ENCODE data around the gene ABCF2. TPM values are rescaled to one million over a fixed set of nuclear protein-coding genes. Genes with fewer than 3 reads are reported as not detected.

The ABCF2 gene
- total RNA-seq, 4 donors from 2014 or later, result 27.0 to 44.7 (median 40.5) TPM

DNA sequence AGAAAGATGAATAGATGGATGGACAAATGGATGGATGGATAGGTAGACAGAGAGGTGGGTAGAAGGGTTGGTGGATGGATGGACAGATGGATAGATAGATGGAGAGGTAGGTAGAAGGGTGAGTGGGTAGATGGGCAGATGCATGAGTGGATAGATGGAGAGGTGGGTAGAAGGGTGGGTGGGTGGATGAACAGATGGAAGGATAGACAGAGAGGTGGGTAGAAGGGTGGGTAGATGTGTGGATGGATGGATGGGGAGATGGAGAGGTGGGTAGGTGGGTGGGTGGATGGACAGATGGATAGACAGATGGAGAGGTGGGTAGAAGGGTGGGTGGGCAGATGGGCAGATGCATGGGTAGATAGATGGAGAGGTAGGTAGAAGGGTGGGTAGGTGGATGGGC lies 29.1 kb downstream of the ABCF2 start:
- H3K4me3 ChIP-seq, result no peak overlapping the region
- H3K27me3 ChIP-seq, result peaks cover 0 to 34% (median 0%) of the 10 kb centered on the region in 4 donors
- no peaks in the 10 kb centered on the region for H3K9me3 ChIP-seq
- no peak for DNase-seq
- TF ChIP-seq, protein P1, sequence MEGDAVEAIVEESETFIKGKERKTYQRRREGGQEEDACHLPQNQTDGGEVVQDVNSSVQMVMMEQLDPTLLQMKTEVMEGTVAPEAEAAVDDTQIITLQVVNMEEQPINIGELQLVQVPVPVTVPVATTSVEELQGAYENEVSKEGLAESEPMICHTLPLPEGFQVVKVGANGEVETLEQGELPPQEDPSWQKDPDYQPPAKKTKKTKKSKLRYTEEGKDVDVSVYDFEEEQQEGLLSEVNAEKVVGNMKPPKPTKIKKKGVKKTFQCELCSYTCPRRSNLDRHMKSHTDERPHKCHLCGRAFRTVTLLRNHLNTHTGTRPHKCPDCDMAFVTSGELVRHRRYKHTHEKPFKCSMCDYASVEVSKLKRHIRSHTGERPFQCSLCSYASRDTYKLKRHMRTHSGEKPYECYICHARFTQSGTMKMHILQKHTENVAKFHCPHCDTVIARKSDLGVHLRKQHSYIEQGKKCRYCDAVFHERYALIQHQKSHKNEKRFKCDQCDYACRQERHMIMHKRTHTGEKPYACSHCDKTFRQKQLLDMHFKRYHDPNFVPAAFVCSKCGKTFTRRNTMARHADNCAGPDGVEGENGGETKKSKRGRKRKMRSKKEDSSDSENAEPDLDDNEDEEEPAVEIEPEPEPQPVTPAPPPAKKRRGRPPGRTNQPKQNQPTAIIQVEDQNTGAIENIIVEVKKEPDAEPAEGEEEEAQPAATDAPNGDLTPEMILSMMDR (IDR thresholded peaks at IDR 0.05), result no peak
- no peak for TF ChIP-seq POLR2A (IDR thresholded peaks at IDR 0.05)
- intact Hi-C loops (cut with DNase I), result no loop called here
- peaks cover 0 to 9% (median 0%) of the 10 kb centered on the region in 3 donors for H3K4me1 ChIP-seq
- no peak overlapping the region for H3K27ac ChIP-seq
- no peaks in the 10 kb centered on the region for H3K36me3 ChIP-seq

DNA sequence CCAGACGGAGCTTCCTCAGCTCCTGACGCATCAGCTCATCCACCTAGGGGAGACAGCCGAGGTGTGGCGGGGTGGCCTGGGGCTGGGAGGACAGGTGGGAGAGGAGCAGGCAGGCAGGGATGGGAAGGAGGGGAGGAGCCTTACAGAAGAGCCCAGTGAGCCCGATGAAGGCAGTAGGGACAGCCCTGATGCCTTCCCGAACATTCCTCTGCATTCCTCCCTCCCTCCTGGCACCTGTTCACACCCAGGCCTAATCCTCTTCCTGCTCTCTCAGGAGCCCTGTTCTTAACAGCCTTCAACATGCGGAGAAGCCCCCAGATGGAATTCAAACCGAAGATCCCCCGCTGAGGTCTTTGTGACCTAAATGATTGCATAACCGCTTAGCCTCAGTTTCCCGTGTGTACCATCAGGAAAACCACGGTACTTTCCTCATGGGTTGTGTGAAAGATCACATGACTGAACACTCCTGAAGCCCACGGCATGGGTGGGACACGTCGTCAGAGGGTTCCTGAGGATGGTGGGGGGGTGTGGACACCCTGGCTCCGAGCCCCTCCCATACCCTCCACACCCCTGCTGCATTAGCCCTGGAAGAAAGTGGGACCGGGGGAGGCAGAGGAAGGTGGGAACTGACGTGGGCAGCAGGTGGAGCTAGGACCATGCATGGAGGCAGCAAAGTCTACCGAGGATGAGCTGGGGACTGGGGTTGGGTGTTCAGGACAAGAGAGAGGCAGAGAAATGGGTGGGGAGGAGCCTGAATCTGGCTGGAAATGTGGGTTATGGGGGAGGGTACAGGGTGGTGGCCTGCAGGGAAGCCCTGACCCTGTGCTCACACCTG lies 31.2 kb downstream of the ABCF2 start:
- no peak for DNase-seq
- H3K36me3 ChIP-seq, result no peaks in the 10 kb centered on the region
- no peak overlapping the region for H3K4me3 ChIP-seq
- no peak for TF ChIP-seq POLR2A (IDR thresholded peaks at IDR 0.05)
- TF ChIP-seq, protein P1 (IDR thresholded peaks at IDR 0.05), result no peak
- peaks cover 0 to 9% (median 0%) of the 10 kb centered on the region in 3 donors for H3K4me1 ChIP-seq
- no peaks in the 10 kb centered on the region for H3K9me3 ChIP-seq
- intact Hi-C loops (cut with DNase I), result no loop called here
- 41 to 53% methylated on average over 13 to 16 of the region's 19 CpGs for WGBS, 2 donors
- no peak overlapping the region for H3K27ac ChIP-seq
- peaks cover 0 to 34% (median 0%) of the 10 kb centered on the region in 4 donors for H3K27me3 ChIP-seq

DNA sequence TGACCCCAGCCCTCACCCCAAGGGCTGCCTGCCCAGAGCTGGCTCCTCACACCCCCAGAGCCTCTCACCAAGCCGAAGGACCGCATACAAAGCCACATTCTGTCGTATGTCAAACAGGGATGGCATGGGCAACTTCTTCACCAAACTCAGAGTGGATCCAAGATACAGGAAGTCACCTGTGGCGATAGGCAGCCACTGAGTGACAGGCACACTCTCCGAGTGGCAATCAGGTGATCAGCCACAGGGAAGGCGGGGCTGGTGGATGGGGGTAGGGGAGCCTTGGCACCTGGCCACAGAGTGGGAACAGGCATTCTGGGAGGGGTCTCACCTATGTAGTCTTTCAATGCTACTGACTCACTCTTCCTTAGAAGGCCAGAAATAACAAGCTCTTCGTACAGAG lies 32.8 kb downstream of the ABCF2 start:
- Histone ChIP-seq H3K27ac (no peak overlapping the region), H3K36me3 (no peaks in the 10 kb centered on the region), H3K9me3 (no peaks in the 10 kb centered on the region), H3K4me3 (no peak overlapping the region), H3K4me1 (peaks cover 0 to 3% (median 0%) of the 10 kb centered on the region in 3 donors), H3K27me3 (peaks cover 0 to 29% (median 0%) of the 10 kb centered on the region in 4 donors)
- intact Hi-C loops (cut with DNase I), result no loop called here
- TF ChIP-seq, protein P1 (IDR thresholded peaks at IDR 0.05), result no peak
- no peak for TF ChIP-seq POLR2A (IDR thresholded peaks at IDR 0.05)
- no peak for DNase-seq
- WGBS, 2 donors, result 40 to 78% methylated on average over 1 to 4 of the region's 7 CpGs

DNA sequence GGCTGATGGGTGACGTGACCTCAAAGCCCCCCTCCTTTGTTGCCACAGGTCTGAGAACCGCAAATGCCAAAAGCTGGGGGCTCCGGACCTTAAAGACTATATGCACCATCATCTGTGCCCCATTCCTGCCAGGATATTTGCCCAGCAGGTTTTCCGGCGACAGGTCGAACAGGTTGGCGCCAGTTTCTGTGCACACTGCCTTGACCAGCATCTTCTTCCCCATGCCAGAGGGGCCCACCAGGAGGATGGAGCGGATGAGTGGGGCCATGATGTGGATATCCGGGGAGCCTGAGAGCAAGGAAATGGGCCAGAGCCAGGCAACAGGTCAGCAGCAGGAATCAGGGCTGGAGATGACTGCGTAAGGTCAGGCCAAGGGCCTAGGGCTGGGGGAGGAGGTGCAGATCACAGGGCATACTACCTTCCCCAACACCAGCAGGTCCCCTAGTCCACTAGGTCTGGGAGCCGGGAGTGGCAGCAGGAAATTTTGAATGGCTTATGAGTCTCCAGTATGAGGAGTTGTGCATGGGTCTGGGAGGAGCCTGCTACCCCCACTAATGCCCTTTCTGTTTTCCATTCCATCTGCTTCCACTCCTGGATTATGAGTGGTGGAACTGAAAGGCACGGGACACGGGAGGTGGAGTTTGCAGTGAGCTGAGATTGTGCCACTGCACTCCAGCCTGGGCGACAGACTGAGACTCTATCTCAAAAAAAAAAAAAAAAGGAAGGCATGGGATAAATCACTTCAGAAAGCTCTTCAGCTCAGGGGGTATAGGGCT lies 33.6 kb downstream of the ABCF2 start:
- Histone ChIP-seq H3K27ac (no peak overlapping the region), H3K27me3 (peaks cover 0 to 24% (median 0%) of the 10 kb centered on the region in 4 donors), H3K4me1 (no peaks in the 10 kb centered on the region), H3K4me3 (no peak overlapping the region), H3K36me3 (no peaks in the 10 kb centered on the region), H3K9me3 (no peaks in the 10 kb centered on the region)
- no peak for DNase-seq
- TF ChIP-seq, protein P1 (IDR thresholded peaks at IDR 0.05), result no peak
- TF ChIP-seq POLR2A (IDR thresholded peaks at IDR 0.05), result no peak
- WGBS, 2 donors, result 80 to 96% methylated on average over 5 to 8 of the region's 14 CpGs
- intact Hi-C loops (cut with DNase I), result no loop called here

DNA sequence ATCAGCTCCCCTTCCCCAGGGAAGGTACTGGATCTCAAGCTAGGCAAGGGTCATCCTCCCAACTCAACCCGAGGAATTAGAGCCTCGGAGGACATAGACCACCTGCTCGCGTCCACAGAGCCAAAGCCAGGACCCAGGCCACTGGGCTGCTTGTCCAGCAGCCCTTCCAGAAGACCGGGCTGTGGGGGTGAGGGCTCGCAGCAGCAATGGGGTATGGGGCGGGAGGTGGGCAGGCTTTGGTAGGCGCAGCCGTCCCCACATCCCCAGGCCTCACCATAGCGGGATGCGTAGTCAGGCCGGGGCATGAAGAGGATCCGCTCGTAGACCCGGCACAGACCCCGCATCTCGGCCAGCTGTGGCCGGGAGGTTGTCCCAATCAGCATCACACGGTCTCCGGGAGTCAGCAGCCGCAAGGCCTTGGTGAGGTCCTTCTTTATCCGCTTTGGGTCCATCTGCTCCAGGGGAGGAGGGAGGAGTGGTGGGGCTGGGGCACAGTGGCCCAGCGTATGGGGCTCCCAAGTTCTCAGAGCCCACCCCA lies 34.9 kb downstream of the ABCF2 start:
- no peaks in the 10 kb centered on the region for H3K4me1 ChIP-seq
- no peak for TF ChIP-seq POLR2A (IDR thresholded peaks at IDR 0.05)
- TF ChIP-seq, protein P1 (IDR thresholded peaks at IDR 0.05), result no peak
- H3K4me3 ChIP-seq, result no peak overlapping the region
- no peaks in the 10 kb centered on the region for H3K36me3 ChIP-seq
- intact Hi-C loops (cut with DNase I), result no loop called here
- no peak for DNase-seq
- H3K27ac ChIP-seq, result no peak overlapping the region
- no peaks in the 10 kb centered on the region for H3K9me3 ChIP-seq
- peaks cover 0 to 35% (median 0%) of the 10 kb centered on the region in 4 donors for H3K27me3 ChIP-seq
- WGBS, 2 donors, result 80% methylated on average over 1 of the region's 23 CpGs; no CpG with 5 or more reads in 1 of the 2 donors
